T-cell (primary cell): ENCODE data around the gene SORD. TPM values are rescaled to one million over a fixed set of nuclear protein-coding genes. Genes with fewer than 3 reads are reported as not detected.
"Not testable (repeated sequence)": the region's sequence is repeated elsewhere in the genome, so short reads cannot be mapped to it uniquely, and the experiment has no call there.

Source experiments
- ATAC-seq, 4 experiments: fragments of 200-7000 bp in 3 of 4; fragments of 150-1000 bp in 1 of 4; cut with Tn5 transposase; replicated peaks in 1 of 4; 1 replicate in 3 of 4; 2 replicates in 1 of 4; pipeline ENCODE4 v1.10.0; 2021; ENCODE audit warnings: moderate library complexity in 3 of 4, mild to moderate bottlenecking in 2 of 4, moderate number of reproducible peaks in 1 of 4
- CTCF ChIA-PET, 2 donors: fragments of 300-600 bp; sonication (Branson Sonifier 250); formaldehyde crosslinking; loops; one replicate each; lab custom pipeline; 2022; ENCODE audit warnings: antibody characterized with exemption in 2 of 2; lab: Charles Lee
- POLR2A ChIA-PET, 2 donors: fragments of 300-600 bp; sonication (Branson Sonifier 250); formaldehyde crosslinking; loops; one replicate each; lab custom pipeline; 2022; ENCODE audit warnings: antibody characterized with exemption in 2 of 2; lab: Charles Lee
- DNase-seq, 35 experiments: peaks; one replicate each; pipeline versions ENCODE4 v3.0.0 to v3.0.0-alpha.2; 2013 to 2023
- H3K27ac ChIP-seq: one replicate; pipeline ENCODE4 v1.5.1; 2013; ENCODE audit warnings: low read length
- H3K27me3 ChIP-seq, 2 experiments: replicated peaks in 1 of 2; 1 replicate in 1 of 2; 2 replicates in 1 of 2; pipeline versions ENCODE4 v1.6.1 to v1.7.0; 2013; ENCODE audit warnings: low read length in 1 of 2, mixed read lengths in 1 of 2; ENCODE audit not compliant: control insufficient read depth in 2 of 2, insufficient read depth in 2 of 2; ENCODE audit errors: extremely low read depth in 1 of 2
- H3K36me3 ChIP-seq, 2 donors: 1 replicate in 1 of 2; 2 replicates in 1 of 2; pipeline versions ENCODE4 v1.6.1 to v1.7.0; 2013; ENCODE audit warnings: low read length in 1 of 2; ENCODE audit not compliant: control insufficient read depth in 2 of 2, insufficient read depth in 1 of 2; ENCODE audit errors: extremely low read depth in 1 of 2
- H3K4me1 ChIP-seq, 2 experiments: 1 replicate in 1 of 2; 2 replicates in 1 of 2; pipeline versions ENCODE4 v1.6.1 to v1.7.0; 2013; ENCODE audit warnings: low read length in 2 of 2, mixed read lengths in 1 of 2; ENCODE audit not compliant: insufficient read depth in 2 of 2, control insufficient read depth in 1 of 2; ENCODE audit errors: extremely low read depth in 1 of 2
- H3K4me3 ChIP-seq, 2 donors: 1 replicate in 1 of 2; 2 replicates in 1 of 2; pipeline versions ENCODE4 v1.5.1 to v1.7.0; 2013; ENCODE audit warnings: mild to moderate bottlenecking in 2 of 2, low read length in 1 of 2, moderate library complexity in 1 of 2; ENCODE audit not compliant: control insufficient read depth in 1 of 2; ENCODE audit errors: extremely low read depth in 1 of 2
- H3K9me3 ChIP-seq: 2 replicates; pipeline ENCODE4 v1.7.0; 2013
- H3K27ac Mint-ChIP-seq, 2 donors: one replicate each; pipeline ENCODE4 v1.8.0; 2020 to 2021; ENCODE audit warnings: mild to moderate bottlenecking in 2 of 2, mixed read lengths in 2 of 2
- H3K27me3 Mint-ChIP-seq, 2 donors: one replicate each; pipeline ENCODE4 v1.8.0; 2021 to 2022; ENCODE audit warnings: mixed read lengths in 2 of 2
- H3K36me3 Mint-ChIP-seq: one replicate; pipeline ENCODE4 v1.8.0; 2021; ENCODE audit warnings: mixed read lengths
- H3K4me1 Mint-ChIP-seq, 3 donors: one replicate each; pipeline ENCODE4 v1.8.0; 2020 to 2022; ENCODE audit warnings: mixed read lengths in 3 of 3, mild to moderate bottlenecking in 1 of 3
- H3K4me3 Mint-ChIP-seq, 3 donors: one replicate each; pipeline ENCODE4 v1.8.0; 2020 to 2022; ENCODE audit warnings: mild to moderate bottlenecking in 3 of 3, mixed read lengths in 3 of 3, moderate library complexity in 3 of 3
- H3K9me3 Mint-ChIP-seq, 3 donors: one replicate each; pipeline ENCODE4 v1.8.0; 2020 to 2022; ENCODE audit warnings: mixed read lengths in 3 of 3
- WGBS: methylation state at CpG from one replicate; pipeline ENCODE4 v1.1.5; 2013; ENCODE audit warnings: missing lambda C conversion rate; ENCODE audit not compliant: insufficient coverage; 5-methylcytosine and 5-hydroxymethylcytosine counted together
- total RNA-seq, 35 experiments: library from RNA in 6 of 35; stranded (reverse) in 6 of 35; fragments of 120-200 nt in 1 of 35; gene quantifications; one replicate each; pipeline versions ENCODE4 v1.2.1 to v1.2.4 and lab custom pipeline; 2013 to 2026

The SORD gene
- total RNA-seq, 5 donors from 2014 or later (not counting 1 experiment from before 2014, with no cell fraction given), result 2.6 to 6.0 (median 5.1) TPM

GRCh38 chr15:45080593-45080992 lies 57.6 kb downstream of the SORD start:
- H3K27ac ChIP-seq, result not testable (repeated sequence)

DNA sequence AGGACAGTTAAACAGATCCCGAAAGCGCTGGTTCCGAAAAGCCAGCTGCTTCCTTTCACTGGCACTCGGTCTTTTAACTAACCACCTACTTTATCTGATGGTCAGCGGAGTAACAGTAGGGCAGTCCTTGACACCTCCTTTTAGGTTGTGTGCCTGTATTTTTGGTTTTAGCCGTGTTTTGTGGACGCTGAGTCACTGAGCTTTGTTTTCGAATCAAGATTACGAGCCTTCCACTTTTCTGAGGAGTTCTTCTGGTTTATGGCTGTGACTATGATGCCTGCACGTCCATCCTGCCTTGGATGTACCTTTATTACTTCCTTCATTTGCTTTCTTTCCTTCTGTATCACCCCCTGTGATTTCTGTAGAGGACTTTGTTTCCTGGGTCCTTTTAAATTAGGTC lies 59.4 kb downstream of the SORD start:
- H3K27ac Mint-ChIP-seq, DNase-seq, H3K9me3 Mint-ChIP-seq, H3K27ac ChIP-seq, H3K36me3 Mint-ChIP-seq, H3K4me3 Mint-ChIP-seq, H3K9me3 ChIP-seq, H3K4me3 ChIP-seq, H3K4me1 Mint-ChIP-seq, H3K36me3 ChIP-seq, ATAC-seq, POLR2A ChIA-PET, H3K4me1 ChIP-seq: not testable (repeated sequence)
- no CpG with 5 or more reads among the region's 10 CpGs for WGBS
- H3K27me3 Mint-ChIP-seq, result peaks cover 13% of the 10 kb centered on the region in 2 donors
- CTCF ChIA-PET, result interaction anchor here in 1 of 2 donors (0.6 kb wide), 1 partner anchor 659 kb away, joined by 7 read pairs; no protein-coding TSS in a partner anchor
- H3K27me3 ChIP-seq, result peaks cover 0 to 12% of the 10 kb centered on the region in 2 experiments

More at GRCh38 chr15:45080593-45080992, 57.6 kb downstream of the SORD start:
- H3K4me1 ChIP-seq, H3K4me3 ChIP-seq, H3K4me1 Mint-ChIP-seq, H3K36me3 ChIP-seq, H3K36me3 Mint-ChIP-seq, CTCF ChIA-PET, H3K4me3 Mint-ChIP-seq, H3K9me3 Mint-ChIP-seq, H3K27ac Mint-ChIP-seq, H3K27me3 ChIP-seq, H3K27me3 Mint-ChIP-seq, DNase-seq, H3K9me3 ChIP-seq, ATAC-seq, POLR2A ChIA-PET: not testable (repeated sequence)
- no CpG with 5 or more reads among the region's 3 CpGs for WGBS

DNA sequence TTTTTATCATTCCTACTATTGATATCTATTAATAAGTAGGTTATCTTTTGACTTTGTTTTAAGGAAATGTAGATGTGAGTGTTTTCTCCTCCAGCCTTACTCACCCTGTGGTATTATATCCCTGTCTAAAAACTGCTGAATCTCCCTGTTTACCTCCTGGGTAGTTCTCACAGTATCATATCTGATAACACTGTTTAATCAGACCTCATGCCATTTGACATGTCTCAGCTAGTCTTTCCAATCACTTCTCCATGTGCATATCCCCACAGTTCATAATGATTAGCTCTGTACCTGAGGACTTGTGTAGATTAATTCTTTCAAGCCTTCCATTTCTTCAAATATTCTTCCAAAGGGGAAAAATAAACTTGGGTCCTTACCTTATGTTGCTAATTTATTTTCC lies 60.2 kb downstream of the SORD start:
- no peaks in the 10 kb centered on the region for H3K4me1 ChIP-seq
- POLR2A ChIA-PET, result no interaction called here
- no peak overlapping the region for H3K27ac ChIP-seq
- CTCF ChIA-PET, result no interaction called here
- DNase-seq (no peak), ATAC-seq (no peak)
- no peaks in the 10 kb centered on the region for H3K36me3 ChIP-seq
- Mint-ChIP-seq H3K27ac (no peak overlapping the region), H3K36me3 (no peaks in the 10 kb centered on the region), H3K4me1 (no peaks in the 10 kb centered on the region), H3K27me3 (peaks cover 13% of the 10 kb centered on the region in 2 donors), H3K4me3 (no peak overlapping the region), H3K9me3 (no peaks in the 10 kb centered on the region)
- no peak overlapping the region for H3K4me3 ChIP-seq
- H3K27me3 ChIP-seq, result peaks cover 0 to 12% of the 10 kb centered on the region in 2 experiments
- no peaks in the 10 kb centered on the region for H3K9me3 ChIP-seq

DNA sequence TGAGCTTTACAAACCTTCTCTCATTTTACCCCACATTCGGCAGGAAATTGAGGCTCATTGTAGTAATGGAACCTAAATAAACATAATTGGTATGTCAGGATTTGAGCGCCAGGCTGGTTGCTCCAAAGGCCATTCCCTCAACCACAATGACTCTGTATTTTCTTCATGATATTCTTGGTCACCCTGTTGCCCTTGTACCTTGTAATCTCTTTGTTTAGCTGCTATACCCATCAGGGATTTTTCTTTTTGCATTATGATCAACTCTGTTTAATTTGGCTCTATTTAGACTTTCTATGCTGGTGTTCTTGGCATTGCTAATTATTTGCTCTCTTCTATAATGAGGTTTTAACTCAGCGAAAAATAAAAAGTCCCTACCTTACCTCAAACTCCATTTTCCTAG lies 61.2 kb downstream of the SORD start:
- Mint-ChIP-seq H3K36me3 (no peaks in the 10 kb centered on the region), H3K27ac (no peak overlapping the region), H3K9me3 (no peaks in the 10 kb centered on the region), H3K27me3 (peaks cover 13 to 15% of the 10 kb centered on the region in 2 donors), H3K4me1 (no peaks in the 10 kb centered on the region), H3K4me3 (no peak overlapping the region)
- DNase-seq (no peak), ATAC-seq (no peak)
- WGBS, result no CpG with 5 or more reads among the region's 3 CpGs
- no peaks in the 10 kb centered on the region for H3K36me3 ChIP-seq
- no peak overlapping the region for H3K4me3 ChIP-seq
- H3K4me1 ChIP-seq, result no peaks in the 10 kb centered on the region
- ChIA-PET POLR2A (no interaction called here), CTCF (no interaction called here)
- no peak overlapping the region for H3K27ac ChIP-seq
- H3K9me3 ChIP-seq, result no peaks in the 10 kb centered on the region
- peaks cover 0 to 15% of the 10 kb centered on the region in 2 experiments for H3K27me3 ChIP-seq

GRCh38 chr15:45087513-45087912 lies 64.5 kb downstream of the SORD start:
- Mint-ChIP-seq H3K36me3 (no peaks in the 10 kb centered on the region), H3K4me3 (no peak overlapping the region), H3K9me3 (no peaks in the 10 kb centered on the region), H3K27me3 (peaks cover 28 to 31% of the 10 kb centered on the region in 2 donors), H3K4me1 (no peaks in the 10 kb centered on the region), H3K27ac (no peak overlapping the region)
- DNase-seq (no peak), ATAC-seq (no peak)
- Histone ChIP-seq H3K9me3 (no peaks in the 10 kb centered on the region), H3K27me3 (peaks cover 0 to 23% of the 10 kb centered on the region in 2 experiments), H3K36me3 (no peaks in the 10 kb centered on the region), H3K4me1 (no peaks in the 10 kb centered on the region), H3K4me3 (no peak overlapping the region), H3K27ac (no peak overlapping the region)
- WGBS, result no CpG with 5 or more reads among the region's 1 CpG
- POLR2A ChIA-PET, result no interaction called here
- CTCF ChIA-PET, result no interaction called here

- WGBS, result no CpG with 5 or more reads among the region's 10 CpGs
- no peaks in the 10 kb centered on the region for H3K36me3 ChIP-seq
- Mint-ChIP-seq H3K27me3 (peaks cover 25 to 28% of the 10 kb centered on the region in 2 donors), H3K27ac (no peak overlapping the region), H3K4me3 (no peak overlapping the region), H3K36me3 (no peaks in the 10 kb centered on the region), H3K4me1 (no peaks in the 10 kb centered on the region), H3K9me3 (no peaks in the 10 kb centered on the region)
- H3K9me3 ChIP-seq, result no peaks in the 10 kb centered on the region
- peaks cover 0 to 21% of the 10 kb centered on the region in 2 experiments for H3K27me3 ChIP-seq
- ATAC-seq (no peak), DNase-seq (no peak)
- no peak overlapping the region for H3K27ac ChIP-seq
- no peak overlapping the region for H3K4me3 ChIP-seq
- ChIA-PET CTCF (interaction anchor here in 1 of 2 donors (1.5 kb wide), 1 partner anchor 38 kb away, joined by 3 read pairs; no protein-coding TSS in a partner anchor), POLR2A (no interaction called here)
- H3K4me1 ChIP-seq, result no peaks in the 10 kb centered on the region
Measured at GRCh38 chr15:45088801-45089711, 66.1 kb downstream of the SORD start.
